ENCODE results near the gene ALPL. TPM values are rescaled to one million over a fixed set of nuclear protein-coding genes. Genes with fewer than 3 reads are reported as not detected.

ALPL gene
- polyA plus RNA-seq, 3 donors = not detected

DNA sequence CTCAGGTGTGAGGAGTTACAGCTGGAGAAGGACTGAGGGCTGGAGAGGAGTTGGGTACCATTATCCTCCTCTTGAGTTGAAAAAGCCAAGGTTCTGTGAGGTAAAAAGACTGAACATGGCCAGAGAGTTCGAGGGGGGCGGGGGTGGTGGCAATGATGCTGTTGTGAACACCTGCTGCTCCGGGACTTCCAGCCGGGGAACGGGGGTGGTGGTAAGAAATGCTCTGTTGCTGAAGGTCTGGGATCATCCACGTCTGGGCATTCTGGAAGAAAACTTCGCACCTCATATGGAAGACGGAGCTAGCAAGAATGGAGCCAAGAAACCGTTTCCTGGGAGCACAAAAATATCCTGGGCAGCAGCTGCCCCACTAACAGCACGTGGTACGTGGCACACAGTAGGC is 20.1 kb upstream of the ALPL start:
- intact Hi-C loops (cut with micrococcal nuclease) = no loop called here
- no peak for DNase-seq
- TF ChIP-seq, protein P1, sequence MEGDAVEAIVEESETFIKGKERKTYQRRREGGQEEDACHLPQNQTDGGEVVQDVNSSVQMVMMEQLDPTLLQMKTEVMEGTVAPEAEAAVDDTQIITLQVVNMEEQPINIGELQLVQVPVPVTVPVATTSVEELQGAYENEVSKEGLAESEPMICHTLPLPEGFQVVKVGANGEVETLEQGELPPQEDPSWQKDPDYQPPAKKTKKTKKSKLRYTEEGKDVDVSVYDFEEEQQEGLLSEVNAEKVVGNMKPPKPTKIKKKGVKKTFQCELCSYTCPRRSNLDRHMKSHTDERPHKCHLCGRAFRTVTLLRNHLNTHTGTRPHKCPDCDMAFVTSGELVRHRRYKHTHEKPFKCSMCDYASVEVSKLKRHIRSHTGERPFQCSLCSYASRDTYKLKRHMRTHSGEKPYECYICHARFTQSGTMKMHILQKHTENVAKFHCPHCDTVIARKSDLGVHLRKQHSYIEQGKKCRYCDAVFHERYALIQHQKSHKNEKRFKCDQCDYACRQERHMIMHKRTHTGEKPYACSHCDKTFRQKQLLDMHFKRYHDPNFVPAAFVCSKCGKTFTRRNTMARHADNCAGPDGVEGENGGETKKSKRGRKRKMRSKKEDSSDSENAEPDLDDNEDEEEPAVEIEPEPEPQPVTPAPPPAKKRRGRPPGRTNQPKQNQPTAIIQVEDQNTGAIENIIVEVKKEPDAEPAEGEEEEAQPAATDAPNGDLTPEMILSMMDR (IDR thresholded peaks at IDR 0.05) = no peak
- no peak overlapping the region for H3K9ac ChIP-seq (ENCODE audit: insufficient read depth, low read length, poor library complexity, severe bottlenecking)
- Mint-ChIP-seq H3K27ac (no peak overlapping the region), H3K9me3 (peaks cover 0 to 6% (median 5%) of the 10 kb centered on the region in 7 donors), H3K36me3 (no peaks in the 10 kb centered on the region), H3K4me1 (no peaks in the 10 kb centered on the region), H3K4me3 (no peak overlapping the region), H3K27me3 (ENCODE audit: low read depth in 3 of 3) (peaks cover 17 to 33% (median 30%) of the 10 kb centered on the region in 3 donors)
- no peaks in the 10 kb centered on the region for H3K36me3 ChIP-seq (replicated peaks in 1 of 2; ENCODE audit: control insufficient read depth in 1 of 2, insufficient read depth in 2 of 2, low read length in 2 of 2)
- H3K4me1 ChIP-seq (ENCODE audit: control insufficient read depth in 1 of 2, insufficient read depth in 2 of 2, low read length in 2 of 2) = no peaks in the 10 kb centered on the region
- no peak overlapping the region for H2AFZ ChIP-seq (ENCODE audit: insufficient read depth, low read depth, low read length, poor library complexity, severe bottlenecking)
- no peak overlapping the region for H3K27ac ChIP-seq (ENCODE audit: low read depth in 1 of 2, low read length in 2 of 2)
- WGBS (ENCODE audit: insufficient coverage) = 95% methylated on average over 11 of the region's 11 CpGs
- no peak overlapping the region for H3K4me2 ChIP-seq (replicated peaks; ENCODE audit: extremely low read depth, low read length, poor library complexity, severe bottlenecking)
- peaks cover 3 to 6% of the 10 kb centered on the region in 2 donors for H3K27me3 ChIP-seq (ENCODE audit: control insufficient read depth in 2 of 2, insufficient read depth in 2 of 2, low read length in 2 of 2)
- no peak overlapping the region for H3K4me3 ChIP-seq (replicated peaks in 1 of 3; ENCODE audit: low read depth in 2 of 3, low read length in 3 of 3)
- H3K9me3 ChIP-seq (replicated peaks in 1 of 2; ENCODE audit: control insufficient read depth in 1 of 2, insufficient read depth in 1 of 2, low read length in 2 of 2) = no peaks in the 10 kb centered on the region
- H3K79me2 ChIP-seq (ENCODE audit: insufficient read depth, low read length) = no peaks in the 10 kb centered on the region
- H4K20me1 ChIP-seq (ENCODE audit: insufficient read depth, low read length) = no peaks in the 10 kb centered on the region

GRCh38 chr1:21490774-21491487 is 18.3 kb upstream of the ALPL start:
- intact Hi-C loops (cut with micrococcal nuclease) = no loop called here
- no peak overlapping the region for H3K4me3 Mint-ChIP-seq
- no peaks in the 10 kb centered on the region for H3K36me3 Mint-ChIP-seq

More at GRCh38 chr1:21490774-21491487, 18.3 kb upstream of the ALPL start:
- WGBS (ENCODE audit: insufficient coverage) = 96% methylated on average over 9 of the region's 11 CpGs
- no peak overlapping the region for H3K4me3 ChIP-seq (replicated peaks in 1 of 3; ENCODE audit: low read depth in 2 of 3, low read length in 3 of 3)
- TF ChIP-seq, protein P1 (IDR thresholded peaks at IDR 0.05) = peak; percentile 36
- Mint-ChIP-seq H3K27ac (no peak overlapping the region), H3K9me3 (peaks cover 0 to 6% (median 5%) of the 10 kb centered on the region in 7 donors), H3K4me1 (no peaks in the 10 kb centered on the region), H3K27me3 (ENCODE audit: low read depth in 3 of 3) (peaks cover 22 to 35% (median 33%) of the 10 kb centered on the region in 3 donors)
- DNase-seq = no peak
- H3K9ac ChIP-seq (ENCODE audit: insufficient read depth, low read length, poor library complexity, severe bottlenecking) = no peak overlapping the region
- no peak overlapping the region for H2AFZ ChIP-seq (ENCODE audit: insufficient read depth, low read depth, low read length, poor library complexity, severe bottlenecking)
- H3K4me2 ChIP-seq (replicated peaks; ENCODE audit: extremely low read depth, low read length, poor library complexity, severe bottlenecking) = no peak overlapping the region
- no peaks in the 10 kb centered on the region for H4K20me1 ChIP-seq (ENCODE audit: insufficient read depth, low read length)
- peaks cover 3 to 6% of the 10 kb centered on the region in 2 donors for H3K27me3 ChIP-seq (ENCODE audit: control insufficient read depth in 2 of 2, insufficient read depth in 2 of 2, low read length in 2 of 2)
- H3K4me1 ChIP-seq (ENCODE audit: control insufficient read depth in 1 of 2, insufficient read depth in 2 of 2, low read length in 2 of 2) = no peaks in the 10 kb centered on the region
- H3K27ac ChIP-seq (ENCODE audit: low read depth in 1 of 2, low read length in 2 of 2) = no peak overlapping the region
- no peaks in the 10 kb centered on the region for H3K9me3 ChIP-seq (replicated peaks in 1 of 2; ENCODE audit: control insufficient read depth in 1 of 2, insufficient read depth in 1 of 2, low read length in 2 of 2)
- H3K79me2 ChIP-seq (ENCODE audit: insufficient read depth, low read length) = no peaks in the 10 kb centered on the region
- no peaks in the 10 kb centered on the region for H3K36me3 ChIP-seq (replicated peaks in 1 of 2; ENCODE audit: control insufficient read depth in 1 of 2, insufficient read depth in 2 of 2, low read length in 2 of 2)
